WTC11 (cell line): Measurements from ENCODE around the gene CLEC5A. TPM values are rescaled to one million over a fixed set of nuclear protein-coding genes. Genes with fewer than 3 reads are reported as not detected.

Experiments
- ATAC-seq: fragments of 200-7000 bp; cut with Tn5 transposase; 2 replicates; pipeline ENCODE4 v1.10.0; 2021; ENCODE audit warnings: mild to moderate bottlenecking, moderate library complexity
- CTCF ChIA-PET: fragments of 300-600 bp; sonication (Branson Sonifier 250); formaldehyde crosslinking; loops from one replicate; lab custom pipeline; 2021; ENCODE audit warnings: antibody characterized with exemption; lab: Charles Lee
- POLR2A ChIA-PET: fragments of 350-600 bp; sonication (Branson Sonifier 250); formaldehyde crosslinking; loops from one replicate; lab custom pipeline; 2021; ENCODE audit warnings: antibody characterized with exemption; lab: Charles Lee
- DNase-seq: peaks from one replicate; pipeline ENCODE4 v3.0.0; 2021; ENCODE audit warnings: low spot score
- H3K27ac Mint-ChIP-seq: 2 replicates; pipeline ENCODE4 v1.8.0; 2021; ENCODE audit warnings: mixed read lengths
- H3K27me3 Mint-ChIP-seq: 2 replicates; pipeline ENCODE4 v1.8.0; 2021; ENCODE audit warnings: low read depth, mild to moderate bottlenecking, moderate library complexity, mixed read lengths
- H3K36me3 Mint-ChIP-seq: 2 replicates; pipeline ENCODE4 v1.8.0; 2021; ENCODE audit warnings: mixed read lengths
- H3K4me1 Mint-ChIP-seq: 2 replicates; pipeline ENCODE4 v1.8.0; 2022; ENCODE audit warnings: mixed read lengths
- H3K4me3 Mint-ChIP-seq: 2 replicates; pipeline ENCODE4 v1.8.0; 2021; ENCODE audit warnings: mild to moderate bottlenecking, moderate library complexity, mixed read lengths
- H3K9me3 Mint-ChIP-seq: 2 replicates; pipeline ENCODE4 v1.8.0; 2021; ENCODE audit warnings: mixed read lengths
- ARID4B ChIP-seq: sonication (generic); formaldehyde crosslinking; IDR thresholded peaks from 2 replicates; pipeline ENCODE4 v1.8.0; 2023; ENCODE audit warnings: missing genetic modification reagents, mild to moderate bottlenecking, borderline replicate concordance
- ATF3 ChIP-seq: sonication (generic); formaldehyde crosslinking; conservative IDR thresholded peaks from 2 replicates; pipeline ENCODE4 v1.8.1; 2022; ENCODE audit warnings: mild to moderate bottlenecking, missing genetic modification reagents
- E2F4 ChIP-seq: sonication (generic); formaldehyde crosslinking; IDR thresholded peaks from 2 replicates; pipeline ENCODE4 v1.8.1; 2022; ENCODE audit warnings: low read depth, mild to moderate bottlenecking, moderate library complexity, missing genetic modification reagents, borderline replicate concordance
- ETV6 ChIP-seq: sonication (generic); formaldehyde crosslinking; IDR thresholded peaks from 2 replicates; pipeline ENCODE4 v1.8.1; 2022; ENCODE audit warnings: mild to moderate bottlenecking, missing genetic modification reagents
- FOXK1 ChIP-seq: sonication (generic); formaldehyde crosslinking; IDR thresholded peaks from 2 replicates; pipeline ENCODE4 v1.8.0; 2022; ENCODE audit warnings: mild to moderate bottlenecking, moderate library complexity, missing genetic modification reagents
- IRF1 ChIP-seq: sonication (generic); formaldehyde crosslinking; IDR thresholded peaks from 2 replicates; pipeline ENCODE4 v1.8.0; 2023; ENCODE audit warnings: missing genetic modification reagents
- IRF2 ChIP-seq: sonication (generic); formaldehyde crosslinking; IDR thresholded peaks from 2 replicates; pipeline ENCODE4 v1.8.0; 2022; ENCODE audit warnings: low read depth, missing genetic modification reagents, borderline replicate concordance
- MXD4 ChIP-seq: fragments of 250-450 bp; sonication (Bioruptor Pico); IDR thresholded peaks from 2 replicates; pipeline ENCODE4 v1.8.0; 2021; ENCODE audit warnings: mild to moderate bottlenecking, moderate library complexity, borderline replicate concordance
- NFE2L1 ChIP-seq: sonication (generic); formaldehyde crosslinking; IDR thresholded peaks from 2 replicates; pipeline ENCODE4 v1.8.1; 2023; ENCODE audit warnings: missing genetic modification reagents
- SP1 ChIP-seq: sonication (generic); formaldehyde crosslinking; conservative IDR thresholded peaks from 2 replicates; pipeline ENCODE4 v1.8.1; 2022; ENCODE audit warnings: missing genetic modification reagents
- STAT6 ChIP-seq: sonication (generic); formaldehyde crosslinking; conservative IDR thresholded peaks from 2 replicates; pipeline ENCODE4 v1.8.1; 2023; ENCODE audit warnings: mild to moderate bottlenecking, low read depth, missing genetic modification reagents, moderate library complexity
- TEAD4 ChIP-seq: sonication (generic); formaldehyde crosslinking; IDR thresholded peaks from 2 replicates; pipeline ENCODE4 v1.8.0; 2022; ENCODE audit warnings: mild to moderate bottlenecking, missing genetic modification reagents
- TP53 ChIP-seq: sonication (generic); formaldehyde crosslinking; IDR thresholded peaks from 2 replicates; pipeline ENCODE4 v1.8.1; 2023; ENCODE audit warnings: mild to moderate bottlenecking, missing genetic modification reagents
- ZBTB21 ChIP-seq: sonication (generic); formaldehyde crosslinking; IDR thresholded peaks from 2 replicates; pipeline ENCODE4 v1.8.1; 2023; ENCODE audit warnings: mild to moderate bottlenecking, missing genetic modification reagents, borderline replicate concordance
- ZNF263 ChIP-seq: sonication (generic); formaldehyde crosslinking; IDR thresholded peaks from 2 replicates; pipeline ENCODE4 v1.8.1; 2022; ENCODE audit warnings: low read depth, mild to moderate bottlenecking, moderate library complexity, missing genetic modification reagents
- ZNF281 ChIP-seq: sonication (generic); formaldehyde crosslinking; IDR thresholded peaks from 2 replicates; pipeline ENCODE4 v1.8.0; 2023; ENCODE audit warnings: mild to moderate bottlenecking, missing genetic modification reagents
- ZNF425 ChIP-seq: fragments of 250-450 bp; sonication (Bioruptor Pico); conservative IDR thresholded peaks from 2 replicates; pipeline ENCODE4 v1.9.0; 2021; ENCODE audit warnings: mild to moderate bottlenecking
- ZNF512 ChIP-seq: sonication (generic); formaldehyde crosslinking; IDR thresholded peaks from 2 replicates; pipeline ENCODE4 v1.8.1; 2022; ENCODE audit warnings: missing genetic modification reagents, borderline replicate concordance
- total RNA-seq: library from RNA; stranded (reverse); gene quantifications from 3 replicates; pipeline ENCODE4 v1.2.3, GENCODE V29; 2021

CLEC5A gene
- total RNA-seq, 1 experiment from 2014 or later, result not detected

GRCh38 chr7:141889321-141889720, 57.5 kb downstream of the CLEC5A start (continued):
- no peak for TF ChIP-seq ZNF512 (CRISPR knock-in tag)
- TF ChIP-seq ZNF281, result no peak
- TF ChIP-seq ZNF263 (CRISPR knock-in tag), result no peak
- no peak for TF ChIP-seq NFE2L1 (CRISPR knock-in tag)
- no peak for TF ChIP-seq FOXK1 (CRISPR knock-in tag)
- TF ChIP-seq TEAD4 (CRISPR knock-in tag), result no peak
- TF ChIP-seq IRF2 (CRISPR knock-in tag), result no peak
- no peak for TF ChIP-seq ARID4B (CRISPR knock-in tag)
- TF ChIP-seq MXD4 (CRISPR knock-in tag), result no peak
- TF ChIP-seq IRF1 (CRISPR knock-in tag), result no peak
- no peak for TF ChIP-seq ZBTB21 (CRISPR knock-in tag)

- ChIA-PET CTCF (no interaction called here), POLR2A (no interaction called here)
- no peak for TF ChIP-seq TP53 (CRISPR knock-in tag)
- no peak for TF ChIP-seq ATF3
- TF ChIP-seq SP1, result no peak
- no peak for TF ChIP-seq ETV6 (CRISPR knock-in tag)
- TF ChIP-seq E2F4 (CRISPR knock-in tag), result no peak
- TF ChIP-seq STAT6 (CRISPR knock-in tag), result no peak
- TF ChIP-seq ZNF425 (CRISPR knock-in tag), result no peak
- Mint-ChIP-seq H3K27ac (no peak overlapping the region), H3K4me1 (no peaks in the 10 kb centered on the region), H3K27me3 (no peaks in the 10 kb centered on the region; the same call in 1 of the 2 replicates), H3K36me3 (no peaks in the 10 kb centered on the region; the same call in 1 of the 2 replicates), H3K4me3 (no peak overlapping the region), H3K9me3 (0 out of 2 replicates have a peak, but pooled peaks cover 4% of the 10 kb centered on the region)
- DNase-seq, result no peak
- ATAC-seq, result no peak
These were observed 62.1 kb downstream of the CLEC5A start for GRCh38 chr7:141884539-141885225.
